MM.1S (cell line): Measurements from ENCODE around the gene ATP6V1F.

Experiments
- CTCF ChIP-seq: fragments of 300-600 bp; sonication (generic); IDR thresholded peaks from 2 replicates; pipeline ENCODE4 v1.5.1; 2016; ENCODE audit warnings: antibody characterized with exemption, low read length, mixed read lengths
- EZH2 ChIP-seq: fragments of 300-600 bp; sonication (generic); optimal IDR thresholded peaks from 2 replicates; pipeline ENCODE3; 2017; ENCODE audit warnings: low read depth, mild to moderate bottlenecking, antibody characterized with exemption, low read length, mixed read lengths

DNA sequence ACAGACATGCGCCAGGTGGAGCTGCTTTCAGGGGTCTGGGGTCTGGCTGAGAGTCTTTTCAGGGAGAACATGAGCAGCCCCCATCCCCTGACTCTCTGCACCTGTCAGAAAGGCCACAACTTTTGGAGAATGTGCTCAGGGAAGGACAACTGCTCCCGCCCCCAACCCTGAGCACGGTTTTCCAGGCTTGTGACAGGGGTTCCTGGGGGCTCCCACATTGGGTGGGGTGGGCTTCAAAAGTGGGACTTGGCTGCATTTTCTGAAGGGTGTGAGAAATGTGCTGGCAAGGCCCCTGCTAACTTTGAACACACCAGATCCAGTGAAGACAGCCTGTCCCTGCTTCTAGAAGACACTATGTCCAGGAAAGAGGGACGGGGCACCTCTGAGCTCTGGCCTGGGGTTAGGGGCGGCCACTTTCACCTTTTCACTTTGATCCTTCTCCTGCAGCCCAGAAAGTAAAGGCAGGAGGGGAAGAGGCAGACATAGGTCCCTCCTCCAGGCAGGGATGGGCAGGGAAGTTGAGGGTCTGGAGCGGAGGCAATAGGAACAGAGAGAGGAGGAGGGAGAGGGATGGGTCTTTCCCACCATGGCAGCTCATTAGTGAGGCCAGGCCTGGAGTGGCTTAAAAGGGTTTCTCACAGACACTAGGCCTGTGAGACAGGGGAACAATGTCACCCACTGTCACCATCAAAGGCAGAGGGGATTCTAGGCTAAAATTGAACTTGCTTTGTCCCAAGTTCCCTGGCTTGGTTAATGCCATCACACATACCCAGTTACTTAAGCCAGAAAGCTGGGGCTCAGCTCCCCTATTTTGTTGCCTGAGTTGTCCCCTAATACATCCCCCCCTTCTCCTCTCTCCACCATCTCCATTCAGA is 46.3 kb downstream of the ATP6V1F start:
- no peak for TF ChIP-seq CTCF
- TF ChIP-seq EZH2 = no peak
